Neutrophil (primary cell): ENCODE results near the gene PRR36.

Experiments used
- H3K27ac ChIP-seq: fragments of 200-600 bp; sonication (generic); 2 replicates; pipeline ENCODE4 v1.5.1; 2016; ENCODE audit warnings: mild to moderate bottlenecking, moderate library complexity
- H3K27me3 ChIP-seq: fragments of 200-600 bp; sonication (generic); 2 replicates; pipeline ENCODE4 v1.6.0; 2016; ENCODE audit warnings: mild to moderate bottlenecking
- H3K36me3 ChIP-seq: fragments of 200-600 bp; sonication (generic); 2 replicates; pipeline ENCODE4 v1.5.1; 2017
- H3K4me1 ChIP-seq, 2 experiments: fragments of 200-600 bp in 1 of 2; sonication (generic) in 1 of 2; 1 replicate in 1 of 2; 2 replicates in 1 of 2; pipeline versions ENCODE4 v1.5.1 to v1.6.1; 2013 to 2016; ENCODE audit warnings: low read depth in 1 of 2, low read length in 1 of 2, mild to moderate bottlenecking in 1 of 2, moderate library complexity in 1 of 2; ENCODE audit not compliant: control insufficient read depth in 1 of 2, insufficient read depth in 1 of 2
- H3K4me3 ChIP-seq, 2 experiments: fragments of 200-600 bp in 1 of 2; sonication (generic) in 1 of 2; 1 replicate in 1 of 2; 2 replicates in 1 of 2; pipeline ENCODE4 v1.5.1; 2013 to 2016; ENCODE audit warnings: low read depth in 1 of 2, low read length in 1 of 2, mild to moderate bottlenecking in 1 of 2, moderate library complexity in 1 of 2
- H3K9me3 ChIP-seq: fragments of 200-600 bp; sonication (generic); 2 replicates; pipeline ENCODE4 v1.5.1; 2016
- CTCF ChIP-seq: fragments of 200-600 bp; sonication (generic); IDR thresholded peaks from 2 replicates; pipeline ENCODE4 v1.5.1; 2016; ENCODE audit warnings: antibody characterized with exemption

The PRR36 gene

GRCh38 chr19:7823686-7824301 is 50.4 kb downstream of the PRR36 start:
- no peak for TF ChIP-seq CTCF
- no peaks in the 10 kb centered on the region for H3K9me3 ChIP-seq
- H3K27ac ChIP-seq, result no peak overlapping the region
- H3K4me1 ChIP-seq, result no peaks in the 10 kb centered on the region
- H3K36me3 ChIP-seq, result no peaks in the 10 kb centered on the region
- peaks cover 60% of the 10 kb centered on the region for H3K27me3 ChIP-seq
- H3K4me3 ChIP-seq, result no peak overlapping the region

- H3K4me1 ChIP-seq, result peaks cover 0 to 4% of the 10 kb centered on the region in 2 experiments
- H3K27ac ChIP-seq, result no peak overlapping the region
- no peak overlapping the region for H3K4me3 ChIP-seq
- peaks cover 53% of the 10 kb centered on the region for H3K27me3 ChIP-seq
- TF ChIP-seq CTCF, result no peak
- H3K36me3 ChIP-seq, result no peaks in the 10 kb centered on the region
- H3K9me3 ChIP-seq, result no peaks in the 10 kb centered on the region
Measured at GRCh38 chr19:7822910-7823515, 51.2 kb downstream of the PRR36 start.

- Histone ChIP-seq H3K27ac (no peak overlapping the region), H3K27me3 (peaks cover 28% of the 10 kb centered on the region), H3K4me3 (no peak overlapping the region), H3K36me3 (no peaks in the 10 kb centered on the region), H3K4me1 (peaks cover under 1 to 9% of the 10 kb centered on the region in 2 experiments), H3K9me3 (no peaks in the 10 kb centered on the region)
- no peak for TF ChIP-seq CTCF
Measured at GRCh38 chr19:7820588-7820987, 53.6 kb downstream of the PRR36 start.

- Histone ChIP-seq H3K27ac (no peak overlapping the region), H3K4me3 (no peak overlapping the region), H3K27me3 (peaks cover 19% of the 10 kb centered on the region), H3K36me3 (no peaks in the 10 kb centered on the region), H3K4me1 (peaks cover 8 to 16% of the 10 kb centered on the region in 2 experiments), H3K9me3 (no peaks in the 10 kb centered on the region)
- TF ChIP-seq CTCF, result no peak
Measured at GRCh38 chr19:7819337-7819736, 54.9 kb downstream of the PRR36 start.

GRCh38 chr19:7818806-7819205 is 55.4 kb downstream of the PRR36 start:
- TF ChIP-seq CTCF, result no peak
- Histone ChIP-seq H3K27ac (no peak overlapping the region), H3K4me1 (peaks cover 8 to 16% of the 10 kb centered on the region in 2 experiments), H3K9me3 (no peaks in the 10 kb centered on the region), H3K4me3 (no peak overlapping the region), H3K36me3 (no peaks in the 10 kb centered on the region), H3K27me3 (peaks cover 15% of the 10 kb centered on the region)
